ENCODE data around the gene DCXR.

The DCXR gene

GRCh38 chr17:82055023-82055964 lies 17.8 kb upstream of the DCXR start:
- DNase-seq (ENCODE audit: low spot score): no peak

- no peak for DNase-seq (ENCODE audit: low spot score)
Observed at GRCh38 chr17:82054351-82055022, 17.0 kb upstream of the DCXR start.

GRCh38 chr17:82053556-82054263 lies 16.2 kb upstream of the DCXR start:
- no peak for DNase-seq (ENCODE audit: low spot score)

DNA sequence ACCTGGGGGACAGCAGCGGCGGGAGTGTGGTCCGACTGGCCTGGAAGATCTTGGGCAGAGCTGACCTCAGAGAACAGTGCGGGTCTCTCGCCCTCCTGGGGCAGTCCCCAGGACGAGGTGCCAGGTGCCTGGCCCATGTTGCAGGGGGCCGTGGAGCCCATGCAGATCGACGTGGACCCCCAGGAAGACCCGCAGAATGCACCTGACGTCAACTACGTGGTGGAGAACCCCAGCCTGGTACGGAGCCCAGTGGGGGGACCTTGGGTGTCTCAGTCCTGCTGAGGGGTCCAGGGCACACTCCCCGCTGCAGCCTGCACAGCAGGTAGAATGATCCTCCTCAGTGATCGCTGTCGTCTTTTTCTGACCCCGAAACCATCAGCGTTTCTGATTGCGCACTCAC lies 15.6 kb upstream of the DCXR start:
- DNase-seq (ENCODE audit: low spot score): no peak

DNA sequence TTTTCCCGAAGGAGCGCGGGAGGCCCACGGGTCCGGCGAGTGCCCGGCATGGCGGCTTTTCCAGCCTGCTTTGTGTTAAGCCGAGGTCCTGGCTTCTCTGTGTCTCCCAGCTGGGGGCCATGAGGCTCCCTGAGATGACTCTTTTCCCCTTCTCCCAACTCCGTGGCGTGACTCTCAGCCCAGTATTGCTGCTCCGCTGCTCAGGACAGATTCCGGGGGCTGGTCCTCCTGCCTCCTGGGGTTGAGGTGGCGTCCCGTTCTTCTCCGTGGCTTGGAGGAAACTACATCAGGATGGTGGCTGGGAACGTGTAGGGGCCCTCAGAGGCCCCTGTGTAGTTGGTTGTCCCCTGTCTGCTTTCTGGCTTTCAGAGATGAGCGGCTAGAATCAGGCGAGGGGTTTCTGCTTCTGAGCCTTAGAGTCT lies 15.2 kb upstream of the DCXR start:
- DNase-seq (ENCODE audit: low spot score): no peak

DNA sequence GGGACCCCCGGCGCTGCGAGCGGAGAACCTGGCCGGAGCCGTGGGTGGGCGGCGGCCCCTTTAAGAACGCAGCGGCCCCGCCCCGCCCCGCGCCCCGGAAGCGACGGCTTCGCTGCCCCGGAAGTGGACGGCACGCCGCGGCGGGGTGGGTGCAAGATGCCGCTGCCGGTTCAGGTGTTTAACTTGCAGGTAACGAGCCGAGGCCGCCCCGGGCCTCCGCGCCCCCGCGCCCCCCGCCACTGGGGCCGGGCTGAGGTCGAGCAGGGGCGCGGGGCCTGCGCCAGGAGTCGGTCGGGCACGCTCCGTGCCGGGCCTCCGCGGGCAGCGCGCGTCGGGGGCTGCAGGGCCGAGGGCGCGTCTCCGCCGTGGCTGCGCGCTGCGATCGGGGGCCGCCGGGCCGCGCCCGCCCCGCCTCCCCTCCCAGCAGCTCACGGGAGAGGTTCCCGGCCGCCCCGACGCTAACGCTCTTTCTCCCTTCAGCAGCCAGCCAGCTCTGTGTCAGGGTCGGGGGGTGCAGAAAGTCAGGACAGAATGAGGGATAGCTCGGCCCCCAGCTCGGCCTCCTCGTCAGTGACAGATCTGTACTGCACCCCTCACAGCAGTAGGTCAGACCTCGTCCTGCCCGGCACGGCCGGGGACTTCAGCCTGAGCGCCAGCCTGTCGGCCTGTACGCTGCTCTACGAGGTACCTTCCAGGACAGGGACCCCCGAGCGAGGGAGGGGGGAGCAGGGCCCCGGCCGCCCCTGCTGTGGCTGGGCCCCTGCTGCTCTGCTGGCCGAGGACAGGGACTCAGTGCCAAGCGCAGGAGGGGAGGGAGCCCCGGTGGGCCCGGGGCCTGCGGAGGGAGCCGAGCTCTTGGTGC lies 14.5 kb upstream of the DCXR start, which contains the start of the genes GPS1 and RFNG:
GPS1 (plus strand) TSS at position 123 of the 862 bp plus-strand sequence; CDS start at position 157, 34 bp downstream.
RFNG (minus strand) TSS at position 36 of the 862 bp plus-strand sequence. CDS start 45 bp downstream, outside the sequence.
- DNase-seq (ENCODE audit: low spot score): peak; percentile 51

DNA sequence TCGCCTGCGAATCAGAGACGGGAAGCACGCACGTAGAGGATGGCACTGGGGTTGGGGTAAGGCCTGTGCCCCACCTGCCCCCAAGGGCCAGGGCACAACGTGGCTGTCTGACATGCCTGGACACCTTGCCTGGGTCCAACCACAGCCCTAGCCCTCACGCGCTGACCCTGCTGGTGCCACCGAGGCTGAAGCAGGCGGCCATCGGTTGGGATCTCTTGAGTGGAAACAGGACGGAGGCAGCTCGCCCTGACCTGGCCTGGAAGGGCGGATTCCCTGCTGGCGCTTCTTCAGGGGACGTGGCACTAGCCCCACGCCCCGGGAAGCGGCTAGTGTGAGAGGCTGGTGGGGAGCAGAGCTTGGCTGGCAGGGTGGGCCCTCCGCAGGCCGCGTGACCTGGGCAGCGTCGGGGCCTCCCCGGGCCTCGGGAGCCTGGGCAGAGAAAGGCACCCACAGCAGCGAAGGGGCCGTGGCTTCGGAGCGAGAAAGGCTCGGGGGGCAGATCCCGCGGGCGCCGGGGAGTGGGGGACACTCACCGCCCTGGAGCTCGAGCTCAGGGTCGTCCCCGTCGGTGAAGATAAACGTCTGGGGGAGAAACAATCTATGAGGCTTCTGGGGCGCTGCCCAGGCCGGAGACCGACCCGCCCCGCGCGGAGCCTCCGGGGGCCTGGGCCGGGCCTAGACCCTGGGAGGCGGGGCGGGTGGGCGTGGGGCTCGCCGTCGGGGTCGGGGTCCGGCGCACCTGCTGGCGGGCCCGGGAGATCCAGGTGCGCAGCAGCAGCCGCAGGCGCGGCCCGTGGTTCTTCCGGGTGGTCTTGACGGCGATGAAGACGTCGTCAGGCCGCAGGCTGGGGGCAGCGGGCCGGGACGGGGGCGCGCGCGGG lies 13.5 kb upstream of the DCXR start:
- DNase-seq (ENCODE audit: low spot score): no peak

GRCh38 chr17:82050152-82050760 lies 12.8 kb upstream of the DCXR start:
- no peak for DNase-seq (ENCODE audit: low spot score)

DNA sequence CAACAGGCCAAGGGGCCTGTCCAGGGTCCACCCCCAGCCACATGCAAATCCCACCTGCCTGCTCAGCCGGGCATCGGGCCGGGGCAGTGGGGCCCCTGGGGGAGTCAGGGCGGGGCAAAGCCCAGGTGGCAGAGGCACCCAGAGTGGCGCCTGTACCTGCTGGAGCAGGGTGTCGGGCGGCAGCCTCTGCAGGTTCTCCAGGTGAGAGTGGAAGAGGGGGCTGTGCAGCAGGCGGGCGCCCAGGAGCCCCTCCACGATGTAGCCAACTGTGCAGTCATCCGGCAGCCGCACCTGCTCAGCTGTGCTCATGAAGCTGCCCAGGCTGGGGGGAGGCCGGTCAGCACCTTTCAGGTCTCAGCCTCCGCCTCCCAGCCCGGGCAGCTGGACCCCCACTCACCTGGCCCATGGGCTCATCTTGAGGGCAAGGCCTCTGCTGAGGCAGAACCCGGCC lies 12.0 kb upstream of the DCXR start:
- DNase-seq (ENCODE audit: low spot score): no peak

DNA sequence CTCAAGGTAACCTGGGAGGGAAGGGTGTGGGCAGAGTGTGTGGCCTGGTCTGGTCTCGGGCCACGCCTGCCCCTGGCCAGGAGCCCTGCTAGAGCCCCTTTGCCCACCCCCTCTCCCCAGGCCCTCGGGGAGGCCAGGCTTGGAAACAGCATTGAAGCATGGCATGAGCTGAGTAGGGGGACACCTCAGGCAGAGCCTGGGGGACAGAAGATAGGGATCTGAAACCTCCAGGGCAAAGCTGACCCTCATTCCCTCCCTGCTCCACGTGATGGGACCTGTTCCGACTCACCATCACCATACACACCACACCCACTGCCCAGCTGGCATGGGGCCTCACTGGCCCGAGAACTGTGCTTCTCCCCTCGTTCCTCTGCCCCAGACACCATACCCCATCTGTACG lies 11.6 kb upstream of the DCXR start:
- DNase-seq (ENCODE audit: low spot score): no peak

GRCh38 chr17:82048571-82048971 lies 11.1 kb upstream of the DCXR start:
- DNase-seq (ENCODE audit: low spot score): no peak

DNA sequence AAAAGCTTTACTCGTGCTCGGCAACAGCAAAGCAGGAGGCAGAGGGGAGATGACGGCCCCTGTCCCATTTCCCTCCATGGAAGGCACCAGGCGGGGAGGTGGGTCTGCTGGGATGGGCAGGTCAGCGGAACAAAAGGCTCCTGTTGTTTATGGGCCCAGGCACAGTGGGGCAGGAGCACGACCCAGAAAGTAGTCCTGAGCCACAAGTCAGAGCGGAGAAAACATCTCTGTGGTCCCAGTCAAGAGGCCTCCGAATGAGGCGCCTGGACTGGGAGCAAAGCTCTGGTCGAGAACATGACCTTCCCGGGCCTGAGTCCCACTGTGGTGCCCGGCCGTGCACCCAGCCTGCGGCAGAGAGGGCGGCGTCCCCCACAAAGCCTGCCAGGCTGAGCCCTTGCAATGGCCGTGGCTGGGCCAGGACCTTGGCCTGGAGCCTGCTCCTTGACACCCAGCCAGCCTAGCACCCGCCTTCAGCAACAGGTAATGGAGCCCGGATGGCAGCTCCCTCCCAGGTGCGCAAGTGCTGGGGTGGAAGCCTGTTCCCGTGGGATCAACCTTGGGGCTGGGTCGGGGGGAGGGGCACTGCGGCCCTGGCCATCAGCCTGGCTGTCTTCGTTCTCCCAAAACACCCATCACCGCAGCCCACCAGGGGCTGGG lies 10.5 kb upstream of the DCXR start:
- no peak for DNase-seq (ENCODE audit: low spot score)

DNA sequence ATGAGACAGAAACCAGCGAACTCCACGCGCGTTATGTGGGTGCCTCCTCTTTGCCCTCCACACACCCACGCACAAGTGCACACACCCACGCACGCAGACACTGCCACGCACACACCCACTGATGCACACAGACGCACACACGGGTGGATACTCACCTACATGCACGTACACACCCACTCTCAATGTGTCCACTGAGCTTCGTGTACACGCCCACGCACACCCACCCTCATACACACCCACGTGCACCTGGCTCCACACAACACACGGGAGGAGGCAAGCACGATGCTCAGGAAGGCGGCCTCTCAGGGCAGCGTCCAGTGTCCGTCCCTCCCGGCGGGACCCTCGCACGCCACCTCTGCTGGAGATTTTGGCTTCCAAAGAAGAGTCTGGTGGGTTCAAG lies 9.9 kb upstream of the DCXR start:
- DNase-seq (ENCODE audit: low spot score): no peak

- no peak for DNase-seq (ENCODE audit: low spot score)
Observed at GRCh38 chr17:82046903-82047302, 9.4 kb upstream of the DCXR start.

DNA sequence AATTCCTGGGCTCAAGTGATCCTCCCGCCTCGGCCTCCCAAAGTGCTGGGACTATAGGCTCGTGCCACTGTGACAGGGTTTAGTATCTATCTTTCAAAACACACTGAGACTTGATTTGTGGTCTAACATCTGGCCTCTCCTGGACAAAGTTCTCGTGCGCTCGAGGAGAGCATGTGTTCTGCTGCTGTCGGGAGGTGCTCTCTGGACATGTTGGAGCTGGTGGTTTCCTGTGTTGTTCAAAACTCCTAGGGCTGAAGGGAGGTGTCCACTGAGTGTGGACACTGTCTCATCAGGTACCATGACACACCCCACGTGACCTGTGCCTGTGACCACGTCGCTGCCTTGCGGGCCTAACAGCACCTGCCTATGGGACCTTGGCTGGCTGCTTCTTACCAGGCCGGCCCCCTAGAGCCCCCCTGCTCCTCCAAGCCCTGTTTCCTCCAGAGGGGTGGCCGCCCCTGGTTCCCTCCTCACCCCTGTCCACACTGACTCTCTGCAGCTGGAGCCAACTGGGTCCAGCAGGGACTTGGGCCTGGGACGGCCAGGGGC lies 8.5 kb upstream of the DCXR start:
- no peak for DNase-seq (ENCODE audit: low spot score)

DNA sequence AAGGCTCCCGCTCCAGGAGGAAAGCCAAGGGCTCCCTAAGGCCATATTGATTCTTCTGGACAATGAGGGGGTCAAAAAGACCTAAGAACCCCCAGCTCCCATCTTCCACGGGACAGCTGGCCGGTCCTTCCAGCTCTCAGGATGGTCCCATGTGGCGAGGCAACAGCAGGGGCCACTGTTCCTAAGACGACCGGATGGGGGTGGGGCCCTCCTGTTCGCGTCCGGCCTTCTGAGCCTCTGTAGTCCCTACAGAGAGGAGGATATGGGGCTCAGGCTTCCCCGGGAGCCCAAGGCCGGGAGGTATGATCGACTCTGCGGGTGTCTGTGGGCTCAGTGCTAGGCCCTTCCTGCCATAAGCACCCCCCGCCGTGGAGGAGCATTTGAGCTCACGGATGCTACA lies 6.0 kb upstream of the DCXR start:
- no peak for DNase-seq (ENCODE audit: low spot score)

DNA sequence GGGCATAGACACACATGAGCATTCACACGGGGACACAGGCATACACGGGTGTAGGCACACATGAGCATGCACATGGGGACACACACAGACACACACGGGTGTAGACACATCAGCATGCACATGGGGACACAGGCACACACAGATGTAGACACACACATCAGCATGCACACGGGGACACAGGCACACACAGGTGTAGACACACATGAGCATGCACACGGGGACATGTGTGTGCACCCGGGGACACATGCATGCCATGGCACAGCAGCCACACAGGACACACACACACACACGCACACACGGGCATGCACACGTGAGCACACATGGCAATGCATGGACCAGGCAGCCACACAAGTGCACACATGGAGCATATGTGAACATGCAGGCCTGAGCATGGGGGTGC lies 5.2 kb upstream of the DCXR start:
- no peak for DNase-seq (ENCODE audit: low spot score)

DNA sequence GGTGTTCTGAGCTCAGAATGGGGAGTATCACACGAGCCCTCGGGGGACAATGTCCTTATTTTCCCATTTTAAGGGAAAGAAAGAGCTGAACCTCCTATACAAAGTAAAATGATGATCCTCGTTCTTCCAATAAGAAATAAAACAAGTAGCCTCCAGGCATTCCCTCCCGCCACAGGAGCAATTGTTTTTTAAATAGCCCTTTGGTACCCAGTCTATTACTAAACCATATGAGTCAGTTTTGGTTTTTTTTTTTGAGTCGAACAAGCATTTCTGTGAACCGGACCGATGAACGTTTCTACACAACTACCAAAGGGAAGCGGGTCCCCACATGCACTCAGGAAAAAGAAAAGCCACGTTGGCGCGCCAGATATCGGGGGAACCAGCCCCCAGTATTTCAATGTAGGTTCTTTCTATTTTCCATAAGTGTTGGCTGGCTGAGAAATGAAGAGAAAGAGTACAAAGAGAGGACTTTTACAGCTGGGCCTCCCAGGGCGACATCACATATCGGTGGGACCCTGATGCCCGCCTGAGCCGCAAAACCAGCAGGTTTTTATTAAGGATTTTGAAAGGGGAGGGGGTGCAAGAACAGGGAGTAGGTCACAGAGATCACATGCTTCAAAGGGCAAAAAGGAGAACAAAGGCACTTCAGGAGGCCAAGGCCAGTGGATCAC lies 3.8 kb upstream of the DCXR start:
- no peak for DNase-seq (ENCODE audit: low spot score)
